ENCODE data around the gene CTSD.

Gene CTSD

GRCh38 chr11:1758611-1759150 is 5.0 kb downstream of the CTSD start:
- peak overlapping the region; percentile 87 for H3K9ac ChIP-seq (ENCODE audit: low read length)
- DNase-seq (ENCODE audit: low read depth), result no peak
- no peaks in the 10 kb centered on the region for H3K9me3 ChIP-seq (ENCODE audit: control insufficient read depth, low read length)
- H3K4me3 ChIP-seq (ENCODE audit: low read length), result no peak overlapping the region
- H3K36me3 ChIP-seq (ENCODE audit: control insufficient read depth, insufficient read depth, low read length, severe bottlenecking), result peaks cover 66% of the 10 kb centered on the region
- no peaks in the 10 kb centered on the region for H3K27me3 ChIP-seq (replicated peaks; ENCODE audit: control insufficient read depth, insufficient read depth, low read length)
- H3K4me1 ChIP-seq (ENCODE audit: control insufficient read depth, insufficient read depth, low read length), result peaks cover 39% of the 10 kb centered on the region

GRCh38 chr11:1757861-1758610 is 5.7 kb downstream of the CTSD start:
- H3K9me3 ChIP-seq (ENCODE audit: control insufficient read depth, low read length), result no peaks in the 10 kb centered on the region
- peaks cover 72% of the 10 kb centered on the region for H3K36me3 ChIP-seq (ENCODE audit: control insufficient read depth, insufficient read depth, low read length, severe bottlenecking)
- no peaks in the 10 kb centered on the region for H3K27me3 ChIP-seq (replicated peaks; ENCODE audit: control insufficient read depth, insufficient read depth, low read length)
- no peak for DNase-seq (ENCODE audit: low read depth)
- peaks cover 38% of the 10 kb centered on the region for H3K4me1 ChIP-seq (ENCODE audit: control insufficient read depth, insufficient read depth, low read length)
- peak overlapping the region; percentile 34 for H3K9ac ChIP-seq (ENCODE audit: low read length)
- H3K4me3 ChIP-seq (ENCODE audit: low read length), result no peak overlapping the region

- H3K27me3 ChIP-seq (replicated peaks; ENCODE audit: control insufficient read depth, insufficient read depth, low read length), result no peaks in the 10 kb centered on the region
- no peaks in the 10 kb centered on the region for H3K9me3 ChIP-seq (ENCODE audit: control insufficient read depth, low read length)
- DNase-seq (ENCODE audit: low read depth), result no peak
- H3K9ac ChIP-seq (ENCODE audit: low read length), result no peak overlapping the region
- H3K4me1 ChIP-seq (ENCODE audit: control insufficient read depth, insufficient read depth, low read length), result peaks cover 29% of the 10 kb centered on the region
- no peak overlapping the region for H3K4me3 ChIP-seq (ENCODE audit: low read length)
- H3K36me3 ChIP-seq (ENCODE audit: control insufficient read depth, insufficient read depth, low read length, severe bottlenecking), result peaks cover 81% of the 10 kb centered on the region
These were observed 6.6 kb downstream of the CTSD start for GRCh38 chr11:1756791-1757771.

GRCh38 chr11:1755692-1756561 is 7.8 kb downstream of the CTSD start:
- no peak overlapping the region for H3K9ac ChIP-seq (ENCODE audit: low read length)
- peaks cover 26% of the 10 kb centered on the region for H3K4me1 ChIP-seq (ENCODE audit: control insufficient read depth, insufficient read depth, low read length)
- peaks cover 82% of the 10 kb centered on the region for H3K36me3 ChIP-seq (ENCODE audit: control insufficient read depth, insufficient read depth, low read length, severe bottlenecking)
- H3K9me3 ChIP-seq (ENCODE audit: control insufficient read depth, low read length), result no peaks in the 10 kb centered on the region
- no peak for DNase-seq (ENCODE audit: low read depth)
- H3K27me3 ChIP-seq (replicated peaks; ENCODE audit: control insufficient read depth, insufficient read depth, low read length), result no peaks in the 10 kb centered on the region
- H3K4me3 ChIP-seq (ENCODE audit: low read length), result no peak overlapping the region

- H3K27me3 ChIP-seq (replicated peaks; ENCODE audit: control insufficient read depth, insufficient read depth, low read length), result no peaks in the 10 kb centered on the region
- DNase-seq (ENCODE audit: low read depth), result no peak
These were observed 8.4 kb downstream of the CTSD start for GRCh38 chr11:1755344-1755691.

GRCh38 chr11:1754376-1755150 is 9.2 kb downstream of the CTSD start:
- no peaks in the 10 kb centered on the region for H3K9me3 ChIP-seq (ENCODE audit: control insufficient read depth, low read length)
- no peaks in the 10 kb centered on the region for H3K27me3 ChIP-seq (replicated peaks; ENCODE audit: control insufficient read depth, insufficient read depth, low read length)
- no peak for DNase-seq (ENCODE audit: low read depth)
- H3K9ac ChIP-seq (ENCODE audit: low read length), result no peak overlapping the region
- no peak overlapping the region for H3K4me3 ChIP-seq (ENCODE audit: low read length)
- peaks cover 74% of the 10 kb centered on the region for H3K36me3 ChIP-seq (ENCODE audit: control insufficient read depth, insufficient read depth, low read length, severe bottlenecking)
- H3K4me1 ChIP-seq (ENCODE audit: control insufficient read depth, insufficient read depth, low read length), result peaks cover 26% of the 10 kb centered on the region

More at GRCh38 chr11:1755344-1755691, 8.4 kb downstream of the CTSD start:
- Histone ChIP-seq H3K4me1 (ENCODE audit: control insufficient read depth, insufficient read depth, low read length) (peaks cover 26% of the 10 kb centered on the region), H3K36me3 (ENCODE audit: control insufficient read depth, insufficient read depth, low read length, severe bottlenecking) (peaks cover 79% of the 10 kb centered on the region), H3K9me3 (ENCODE audit: control insufficient read depth, low read length) (no peaks in the 10 kb centered on the region), H3K9ac (ENCODE audit: low read length) (no peak overlapping the region), H3K4me3 (ENCODE audit: low read length) (no peak overlapping the region)

- no peaks in the 10 kb centered on the region for H3K9me3 ChIP-seq (ENCODE audit: control insufficient read depth, low read length)
- H3K9ac ChIP-seq (ENCODE audit: low read length), result no peak overlapping the region
- peaks cover 68% of the 10 kb centered on the region for H3K36me3 ChIP-seq (ENCODE audit: control insufficient read depth, insufficient read depth, low read length, severe bottlenecking)
- no peak for DNase-seq (ENCODE audit: low read depth)
- H3K4me1 ChIP-seq (ENCODE audit: control insufficient read depth, insufficient read depth, low read length), result peaks cover 27% of the 10 kb centered on the region
- no peak overlapping the region for H3K4me3 ChIP-seq (ENCODE audit: low read length)
- no peaks in the 10 kb centered on the region for H3K27me3 ChIP-seq (replicated peaks; ENCODE audit: control insufficient read depth, insufficient read depth, low read length)
These were observed 9.8 kb downstream of the CTSD start for GRCh38 chr11:1753929-1754305.

- H3K36me3 ChIP-seq (ENCODE audit: control insufficient read depth, insufficient read depth, low read length, severe bottlenecking), result peaks cover 63% of the 10 kb centered on the region
- no peaks in the 10 kb centered on the region for H3K27me3 ChIP-seq (replicated peaks; ENCODE audit: control insufficient read depth, insufficient read depth, low read length)
- no peak overlapping the region for H3K9ac ChIP-seq (ENCODE audit: low read length)
- H3K4me3 ChIP-seq (ENCODE audit: low read length), result no peak overlapping the region
- no peaks in the 10 kb centered on the region for H3K9me3 ChIP-seq (ENCODE audit: control insufficient read depth, low read length)
- peaks cover 27% of the 10 kb centered on the region for H3K4me1 ChIP-seq (ENCODE audit: control insufficient read depth, insufficient read depth, low read length)
- DNase-seq (ENCODE audit: low read depth), result no peak
These were observed 10.3 kb downstream of the CTSD start for GRCh38 chr11:1753229-1753928.

GRCh38 chr11:1752907-1753228 is 10.9 kb downstream of the CTSD start:
- H3K4me1 ChIP-seq (ENCODE audit: control insufficient read depth, insufficient read depth, low read length), result peaks cover 27% of the 10 kb centered on the region
- H3K9me3 ChIP-seq (ENCODE audit: control insufficient read depth, low read length), result no peaks in the 10 kb centered on the region
- no peak overlapping the region for H3K4me3 ChIP-seq (ENCODE audit: low read length)
- H3K27me3 ChIP-seq (replicated peaks; ENCODE audit: control insufficient read depth, insufficient read depth, low read length), result no peaks in the 10 kb centered on the region
- H3K36me3 ChIP-seq (ENCODE audit: control insufficient read depth, insufficient read depth, low read length, severe bottlenecking), result peaks cover 59% of the 10 kb centered on the region
- peak overlapping the region; percentile 22 for H3K9ac ChIP-seq (ENCODE audit: low read length)
- DNase-seq (ENCODE audit: low read depth), result no peak
